ENCODE measurements around the gene CUX1.
"Not testable (repeated sequence)": the region's sequence is repeated elsewhere in the genome, so short reads cannot be mapped to it uniquely, and the experiment has no call there.

Gene CUX1

DNA sequence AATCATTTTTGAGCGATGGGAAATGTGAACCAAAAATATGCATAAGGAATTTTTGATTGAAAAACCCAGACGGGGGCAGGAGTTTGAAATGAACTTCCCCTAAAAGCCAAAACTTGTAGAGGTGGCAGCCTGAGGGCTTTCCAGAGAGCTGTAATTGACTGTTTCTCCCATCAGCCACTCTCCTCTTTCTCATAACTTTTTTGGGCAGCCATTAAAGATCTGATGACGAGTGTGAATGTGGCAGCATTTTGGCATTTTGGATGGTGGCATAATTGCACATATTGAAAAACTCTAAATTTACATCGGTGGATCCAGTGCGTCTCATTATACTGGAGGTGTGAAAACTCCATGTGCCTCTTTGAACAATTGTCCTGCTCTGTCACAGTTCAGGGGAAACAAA, 159.0 kb downstream of the CUX1 start:
- no peak for DNase-seq (ENCODE audit: low read depth in 3 of 3, low spot score in 1 of 3)

DNA sequence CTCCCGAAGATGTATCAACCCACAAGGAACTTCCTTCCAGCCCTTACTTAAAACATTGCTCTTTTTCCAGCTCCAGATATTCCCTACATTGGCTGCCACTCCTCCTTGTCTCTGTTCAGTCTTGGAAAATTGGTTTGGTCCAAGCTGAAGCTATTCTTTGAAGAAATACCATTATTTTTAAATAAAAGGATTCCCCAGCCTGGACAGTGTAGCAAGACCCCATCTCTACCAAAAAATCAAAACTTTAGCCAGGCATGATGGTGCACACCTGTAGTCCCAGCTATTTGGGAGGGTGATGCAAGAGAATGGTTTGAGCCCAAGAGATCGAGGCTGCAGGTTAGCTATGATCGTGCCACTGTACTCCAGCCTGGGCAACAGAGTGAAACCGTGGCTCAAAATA, 159.8 kb downstream of the CUX1 start:
- no peak for DNase-seq (ENCODE audit: low read depth in 3 of 3, low spot score in 1 of 3)

DNA sequence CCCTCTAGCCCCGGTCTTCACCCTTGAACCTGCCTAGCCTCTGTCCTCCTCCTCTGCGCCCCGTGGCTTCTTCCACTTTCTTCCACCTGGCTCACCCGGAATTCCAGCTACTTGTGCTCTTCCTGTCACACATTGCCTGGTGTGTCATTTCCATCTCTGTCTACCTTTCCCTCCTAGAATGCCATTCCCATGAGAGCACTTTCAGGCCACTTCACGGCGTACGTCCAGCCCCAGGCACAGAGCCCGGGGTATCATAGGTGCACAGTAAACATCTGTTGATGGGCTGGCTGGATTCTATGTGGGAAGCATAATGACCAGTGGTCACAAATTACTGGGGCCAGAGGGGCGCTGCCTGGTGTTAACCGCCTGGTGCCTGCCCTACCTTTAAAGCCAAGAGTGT, 161.3 kb downstream of the CUX1 start:
- DNase-seq (ENCODE audit: low read depth in 3 of 3, low spot score in 1 of 3): no peak

DNA sequence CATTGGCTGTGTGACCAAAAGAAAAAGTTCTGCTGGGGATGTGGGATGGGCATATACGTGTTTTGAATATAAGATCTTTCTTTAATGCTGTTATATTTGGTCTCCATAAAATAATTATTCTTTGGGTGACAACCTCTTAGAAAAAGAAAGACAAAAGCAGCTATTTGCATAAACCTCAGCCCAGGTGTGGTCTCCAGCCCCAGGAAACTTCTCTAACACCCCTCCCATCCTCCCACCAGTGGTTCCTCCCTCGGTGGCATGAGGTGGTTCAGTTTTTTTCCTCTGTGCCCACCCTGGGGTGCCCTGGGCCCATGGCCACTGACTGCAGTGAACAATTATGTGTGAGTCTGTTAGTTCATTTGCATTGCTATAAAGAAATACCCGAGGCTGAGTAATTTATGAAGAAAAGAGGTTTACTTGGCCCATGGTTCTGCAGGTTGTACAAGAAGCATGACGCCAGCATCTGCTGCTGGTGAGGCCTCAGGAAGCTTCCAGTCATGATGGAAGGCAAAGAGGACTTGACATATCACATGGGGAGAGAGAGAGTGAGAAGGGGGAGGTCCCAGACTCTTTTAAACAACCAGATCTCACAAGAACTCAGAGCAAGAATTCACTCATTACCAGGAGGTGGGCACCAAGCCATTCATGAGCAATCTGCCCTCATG, 165.9 kb downstream of the CUX1 start:
- DNase-seq (ENCODE audit: low read depth in 3 of 3, low spot score in 1 of 3): no peak

DNA sequence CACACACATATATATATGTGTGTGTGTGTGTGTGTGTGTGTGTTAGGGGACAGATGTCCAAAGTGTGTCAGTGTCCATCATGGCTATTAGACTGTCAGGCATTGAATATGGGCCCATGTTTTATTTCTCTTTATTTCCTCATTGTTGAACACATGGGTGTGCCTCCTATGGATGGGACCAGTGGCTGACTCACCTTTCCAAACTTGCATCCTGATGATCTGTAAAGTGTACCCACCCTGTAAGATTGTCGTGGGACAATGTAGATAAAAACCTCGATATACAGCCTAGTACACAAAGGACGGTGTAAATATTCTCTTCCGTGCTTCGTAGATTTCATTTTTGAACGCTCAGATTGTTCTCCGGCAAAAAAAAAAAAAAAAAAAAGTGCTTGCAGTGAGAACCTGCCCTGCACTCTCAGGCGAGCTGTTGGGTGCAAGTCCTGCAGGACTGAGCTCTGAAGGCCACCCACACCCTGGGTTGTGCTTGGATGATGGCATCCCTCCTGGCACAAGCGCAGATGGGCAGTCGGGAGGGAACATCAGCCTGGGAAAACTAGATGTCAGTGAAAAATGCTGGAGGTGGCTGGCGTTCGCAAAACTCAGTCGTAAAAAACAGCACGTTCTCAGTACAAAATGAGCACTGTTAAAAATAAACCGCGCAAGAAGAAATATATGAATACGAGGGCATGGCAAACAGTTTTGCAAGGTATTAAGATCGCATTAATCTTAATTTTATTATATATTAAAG, 166.9 kb downstream of the CUX1 start:
- DNase-seq (ENCODE audit: low read depth in 3 of 3, low spot score in 1 of 3): no peak

DNA sequence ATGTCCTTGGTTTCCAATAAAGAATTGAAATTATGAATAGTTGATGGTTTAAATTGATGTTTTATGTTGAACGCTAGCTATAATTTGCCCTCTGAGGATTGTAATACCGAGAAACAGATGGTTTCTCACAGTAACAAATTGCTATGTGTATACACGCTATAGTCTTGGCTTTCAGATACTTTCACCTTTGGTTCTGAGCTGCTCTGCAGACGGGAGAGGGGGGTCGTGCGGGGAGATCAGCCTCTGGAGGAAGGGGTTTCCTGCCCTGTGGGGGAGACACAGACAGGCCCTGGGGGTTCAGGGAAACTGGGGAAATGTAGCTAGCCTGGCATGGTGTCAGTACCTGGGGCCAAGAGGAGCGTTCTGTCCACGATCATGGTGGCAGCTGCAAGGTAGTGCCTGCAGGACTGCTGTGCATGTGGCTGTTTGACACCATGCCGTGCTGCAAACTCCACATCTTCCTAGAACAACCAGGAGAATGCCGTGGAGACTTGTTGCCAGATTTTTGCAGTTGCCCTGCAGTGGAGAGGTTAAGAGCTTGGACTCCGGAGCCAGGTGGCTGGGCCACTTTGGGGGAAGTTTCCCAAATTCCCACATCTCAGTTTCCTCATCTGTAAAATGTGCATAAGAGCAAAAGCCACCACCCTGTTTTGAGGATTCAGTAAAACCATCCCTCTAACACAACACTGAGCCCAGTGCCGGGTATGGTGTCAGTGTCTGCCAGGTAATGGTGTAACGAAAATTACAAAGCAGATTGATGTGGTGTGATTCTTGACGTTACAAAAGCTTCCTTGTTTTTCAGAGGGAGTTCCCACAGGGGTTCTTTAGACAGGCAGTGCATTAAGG, 167.9 kb downstream of the CUX1 start:
- DNase-seq (ENCODE audit: low read depth in 3 of 3, low spot score in 1 of 3): no peak

DNA sequence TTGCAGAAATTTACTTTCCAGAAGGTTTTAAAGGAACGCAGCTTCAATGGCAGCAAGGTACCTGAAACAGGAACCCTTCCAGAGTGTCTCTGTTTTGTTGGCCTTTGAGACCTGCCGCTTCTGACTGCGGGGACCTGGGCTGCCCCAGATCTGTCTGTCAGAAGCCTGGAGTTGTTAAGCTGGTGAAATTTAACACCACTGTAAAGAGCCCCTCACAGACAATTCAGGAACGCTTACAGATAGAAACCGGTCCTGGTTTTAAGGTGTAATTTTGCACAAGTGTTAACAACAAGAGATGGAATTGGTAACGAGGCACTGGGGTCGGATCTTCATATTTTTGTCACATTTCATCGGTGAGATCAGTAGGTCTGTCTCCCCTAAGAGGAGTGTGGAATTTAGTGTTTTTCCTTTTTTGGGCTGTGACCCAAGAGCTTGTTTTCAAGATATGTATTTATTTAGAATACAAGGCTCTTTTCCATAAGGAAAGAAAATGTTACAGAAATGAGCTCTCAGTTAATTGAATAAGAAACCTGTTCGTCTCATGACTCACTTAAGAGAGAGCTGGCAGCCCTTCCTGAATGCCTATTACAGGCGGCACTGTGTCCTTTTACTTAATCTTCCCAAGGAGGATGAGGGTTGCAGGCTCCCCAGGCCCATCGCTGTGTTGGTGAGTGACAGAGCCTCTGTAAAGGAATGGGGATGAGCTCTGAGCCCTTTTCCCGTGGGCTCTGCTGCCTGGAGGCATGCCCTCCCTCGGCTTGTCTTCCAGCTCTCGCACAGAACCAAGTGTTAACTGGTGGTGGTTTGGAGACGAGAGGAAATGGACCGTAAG, 168.7 kb downstream of the CUX1 start:
- DNase-seq (ENCODE audit: low read depth in 3 of 3, low spot score in 1 of 3): no peak

DNA sequence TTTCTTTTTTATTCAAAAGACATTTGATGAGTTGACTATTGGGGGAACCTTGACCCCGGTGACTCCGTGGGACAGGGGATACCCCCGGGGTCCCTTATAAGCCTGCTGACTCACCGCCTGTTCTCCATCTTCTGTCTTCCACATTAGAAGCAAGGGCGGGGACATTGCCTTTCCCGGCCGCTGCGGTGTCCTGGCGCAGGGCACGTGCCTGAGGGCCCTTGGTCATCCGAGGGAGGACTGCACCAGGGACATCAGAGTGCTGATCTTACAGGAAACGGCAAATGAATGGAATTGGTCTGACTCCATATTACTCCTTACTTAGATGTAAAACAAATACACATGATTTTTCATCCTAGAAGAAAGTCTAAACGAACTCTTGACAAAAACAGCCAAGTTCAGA, 170.1 kb downstream of the CUX1 start:
- no peak for DNase-seq (ENCODE audit: low read depth in 3 of 3, low spot score in 1 of 3)

DNA sequence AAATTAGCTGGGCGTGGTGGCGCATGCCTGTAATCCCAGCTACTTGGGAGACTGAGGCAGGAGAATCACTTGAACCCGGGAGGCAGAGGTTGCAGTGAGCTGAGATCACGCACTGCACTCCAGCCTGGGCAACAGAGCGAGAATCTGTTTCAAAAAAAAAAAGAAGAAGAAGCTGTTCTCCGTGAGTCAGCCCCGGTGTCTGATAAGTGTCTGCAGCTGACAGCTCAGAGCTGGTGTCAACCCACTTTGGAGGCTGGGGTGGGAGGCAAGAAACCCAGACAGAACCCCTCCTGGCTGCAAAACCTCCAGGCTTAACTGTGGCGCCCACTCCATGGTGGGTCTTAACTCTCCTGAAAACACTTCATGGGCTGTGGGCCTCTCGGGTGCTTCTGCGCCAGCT, 170.6 kb downstream of the CUX1 start:
- DNase-seq (ENCODE audit: low read depth in 3 of 3, low spot score in 1 of 3): not testable (repeated sequence)

DNA sequence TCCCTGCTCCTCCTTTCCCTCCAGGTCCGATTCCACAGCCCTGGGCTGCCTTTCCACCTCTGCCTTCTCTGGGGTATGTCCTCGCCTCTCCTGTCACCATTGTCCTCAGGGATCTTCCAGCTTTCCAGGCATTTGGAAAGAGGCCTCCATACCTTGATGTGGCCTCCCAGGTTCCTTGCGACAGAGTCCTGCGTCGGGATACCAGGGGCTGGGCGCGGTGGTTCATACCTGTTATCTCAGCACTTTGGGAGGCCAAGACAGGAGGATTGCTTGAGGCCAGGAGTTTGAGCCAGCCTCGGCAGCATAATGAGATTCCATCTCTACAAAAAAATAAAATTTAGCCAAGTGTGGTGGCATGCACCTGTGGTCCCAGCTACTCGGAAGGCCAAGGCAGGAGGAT, 171.1 kb downstream of the CUX1 start:
- DNase-seq (ENCODE audit: low read depth in 3 of 3, low spot score in 1 of 3): no peak

DNA sequence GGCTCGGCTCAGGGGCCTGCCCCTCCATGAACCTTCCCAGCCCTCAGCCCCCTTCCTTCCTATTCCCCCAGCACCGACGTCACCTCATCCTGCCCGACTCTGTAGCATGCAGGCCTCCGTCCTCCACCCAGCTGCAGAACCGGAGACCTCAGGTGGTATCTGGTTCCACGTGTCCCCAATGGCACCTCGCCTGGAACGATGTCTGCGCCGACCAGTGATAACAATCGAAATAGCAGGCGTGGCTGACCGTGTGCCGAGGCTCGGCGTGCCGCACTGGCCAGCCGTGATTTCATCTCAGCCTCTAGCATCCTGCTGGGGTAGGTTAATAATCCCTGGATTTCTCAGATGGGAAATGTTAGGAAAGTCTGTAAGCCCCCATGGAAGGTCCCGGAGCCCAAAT, 171.7 kb downstream of the CUX1 start:
- no peak for DNase-seq (ENCODE audit: low read depth in 3 of 3, low spot score in 1 of 3)

DNA sequence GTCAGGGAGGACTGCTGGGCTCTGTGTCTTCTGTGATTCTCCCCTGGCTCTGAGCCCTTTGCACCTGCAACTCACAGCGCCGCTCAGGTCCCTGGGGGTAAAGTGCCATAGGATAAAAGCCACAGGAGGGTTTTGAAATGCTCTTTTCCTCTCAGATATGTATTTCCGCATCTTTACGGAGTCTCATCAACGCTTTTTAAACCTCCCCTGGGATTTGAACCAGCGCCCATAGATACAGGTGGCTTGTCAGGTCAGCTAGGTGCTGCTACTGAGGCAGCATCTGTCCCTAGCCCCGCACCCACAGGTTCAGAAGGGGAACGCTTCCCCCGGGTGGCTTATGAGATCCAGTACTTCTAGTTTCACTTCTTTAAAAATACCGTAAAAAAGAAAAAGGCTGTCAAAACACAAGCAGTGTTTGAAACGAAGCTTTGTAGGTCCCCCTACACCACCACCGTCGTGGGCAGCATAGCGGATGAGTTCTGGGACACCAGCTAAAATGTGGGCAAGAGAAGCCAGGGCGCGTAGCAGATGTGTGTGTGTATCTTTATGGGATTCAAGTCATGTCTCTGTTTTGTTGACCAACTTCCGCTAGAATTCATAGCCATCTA, 173.5 kb downstream of the CUX1 start:
- DNase-seq (ENCODE audit: low read depth in 3 of 3, low spot score in 1 of 3): no peak

DNA sequence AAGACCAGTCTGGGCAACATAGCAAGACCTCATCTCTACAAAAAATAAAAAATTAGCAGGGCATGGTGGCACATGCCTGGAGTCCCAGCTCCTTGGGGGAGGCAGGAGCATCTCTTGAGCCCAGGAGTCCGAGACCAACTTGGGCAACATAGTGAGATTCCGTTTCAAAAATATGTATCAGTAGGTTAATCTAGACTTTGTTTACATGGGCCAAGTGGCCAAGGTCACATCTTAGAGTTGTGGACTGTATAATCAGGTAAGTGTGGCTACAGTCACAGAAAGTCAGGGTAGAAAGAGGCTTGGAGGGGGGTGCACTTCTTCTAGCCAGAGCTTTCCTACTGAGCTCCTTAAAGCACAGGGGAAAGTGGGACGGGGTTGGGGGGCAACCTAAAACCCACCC, 174.4 kb downstream of the CUX1 start:
- no peak for DNase-seq (ENCODE audit: low read depth in 3 of 3, low spot score in 1 of 3)

DNA sequence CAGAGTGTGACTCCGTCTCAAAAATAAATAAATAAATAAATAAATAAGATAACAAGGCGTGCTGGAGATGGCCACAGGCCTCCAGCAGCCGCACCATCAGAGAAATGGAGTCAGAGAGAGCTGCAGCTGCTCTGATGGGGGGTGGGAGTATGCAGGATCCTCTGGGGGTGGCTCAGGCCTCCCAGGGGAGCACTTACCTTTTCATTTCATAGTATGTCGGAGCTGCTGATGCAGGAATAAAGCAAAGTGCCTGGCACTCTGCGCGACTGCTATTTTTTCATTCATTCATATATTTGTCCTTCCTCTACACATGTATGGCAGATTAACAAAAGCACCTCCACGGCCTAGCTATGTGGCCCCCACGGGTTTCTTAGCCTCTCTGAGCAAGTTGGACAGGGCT, 175.9 kb downstream of the CUX1 start:
- DNase-seq (ENCODE audit: low read depth in 3 of 3, low spot score in 1 of 3): no peak

DNA sequence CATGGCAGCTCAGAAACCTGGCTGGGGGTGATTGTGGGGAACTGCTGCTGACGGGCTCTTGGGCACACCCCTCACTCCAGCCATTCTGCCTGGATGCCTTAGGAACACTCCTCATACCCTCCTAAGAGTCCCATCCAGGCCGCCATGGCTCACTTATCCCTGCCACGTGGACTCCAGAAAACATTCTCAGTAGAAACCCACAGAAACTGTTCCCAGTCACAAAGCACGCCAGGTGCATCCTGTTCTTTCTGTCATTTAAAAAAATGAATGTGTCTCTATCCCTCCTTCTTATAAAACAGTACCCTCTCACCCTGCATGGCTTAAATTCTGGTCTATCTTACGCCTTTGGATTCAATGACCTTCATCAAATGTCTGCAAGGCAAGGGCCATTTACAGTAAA, 177.7 kb downstream of the CUX1 start:
- no peak for DNase-seq (ENCODE audit: low read depth in 3 of 3, low spot score in 1 of 3)

DNA sequence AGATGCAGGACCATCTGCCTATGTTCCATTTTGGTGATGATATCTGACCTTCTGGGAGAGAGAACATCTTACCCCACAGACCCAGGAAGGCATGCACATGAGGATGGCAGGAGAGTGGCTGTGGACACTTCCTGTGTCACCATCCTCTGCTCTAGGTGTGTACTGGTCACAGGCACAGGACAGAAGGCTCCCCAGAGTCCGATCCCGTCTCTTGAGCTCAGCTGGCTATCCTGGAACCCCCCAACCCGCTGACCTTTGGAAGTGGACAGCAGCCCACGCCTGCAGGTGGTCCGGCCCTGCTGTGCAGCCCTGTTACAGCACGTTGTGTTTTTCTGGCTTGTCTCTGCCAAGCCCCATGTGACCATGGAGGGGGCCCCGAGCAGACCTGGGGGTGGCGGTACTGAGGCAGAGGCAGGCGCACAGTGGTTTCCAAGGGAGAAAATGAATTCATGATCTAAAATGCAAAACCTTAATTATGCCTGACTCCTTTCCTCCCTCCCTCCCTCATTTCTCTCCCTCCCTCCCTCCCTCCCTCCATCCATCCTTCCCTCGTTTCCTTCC, 178.8 kb downstream of the CUX1 start:
- DNase-seq (ENCODE audit: low read depth in 3 of 3, low spot score in 1 of 3): no peak

DNA sequence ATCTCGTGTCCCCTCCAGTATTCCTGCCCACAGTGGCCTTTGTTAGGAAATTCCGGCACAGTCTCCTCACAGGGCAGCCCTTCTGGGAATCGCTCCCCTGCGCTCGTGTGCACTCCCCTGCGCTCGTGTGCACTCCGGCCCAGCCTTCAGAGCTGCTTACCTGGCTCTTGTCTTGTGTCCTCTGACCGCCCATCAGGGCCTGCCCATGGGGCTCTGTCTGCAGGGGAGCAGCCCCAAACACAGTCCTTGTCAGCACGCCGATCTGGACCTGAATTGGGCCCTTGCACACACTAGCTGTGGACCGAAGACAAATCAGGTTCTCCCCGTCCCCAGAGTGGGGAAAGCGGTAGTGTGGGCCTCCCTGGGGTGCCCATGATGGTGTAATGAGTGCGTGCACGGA, 179.4 kb downstream of the CUX1 start:
- DNase-seq (ENCODE audit: low read depth in 3 of 3, low spot score in 1 of 3): no peak

DNA sequence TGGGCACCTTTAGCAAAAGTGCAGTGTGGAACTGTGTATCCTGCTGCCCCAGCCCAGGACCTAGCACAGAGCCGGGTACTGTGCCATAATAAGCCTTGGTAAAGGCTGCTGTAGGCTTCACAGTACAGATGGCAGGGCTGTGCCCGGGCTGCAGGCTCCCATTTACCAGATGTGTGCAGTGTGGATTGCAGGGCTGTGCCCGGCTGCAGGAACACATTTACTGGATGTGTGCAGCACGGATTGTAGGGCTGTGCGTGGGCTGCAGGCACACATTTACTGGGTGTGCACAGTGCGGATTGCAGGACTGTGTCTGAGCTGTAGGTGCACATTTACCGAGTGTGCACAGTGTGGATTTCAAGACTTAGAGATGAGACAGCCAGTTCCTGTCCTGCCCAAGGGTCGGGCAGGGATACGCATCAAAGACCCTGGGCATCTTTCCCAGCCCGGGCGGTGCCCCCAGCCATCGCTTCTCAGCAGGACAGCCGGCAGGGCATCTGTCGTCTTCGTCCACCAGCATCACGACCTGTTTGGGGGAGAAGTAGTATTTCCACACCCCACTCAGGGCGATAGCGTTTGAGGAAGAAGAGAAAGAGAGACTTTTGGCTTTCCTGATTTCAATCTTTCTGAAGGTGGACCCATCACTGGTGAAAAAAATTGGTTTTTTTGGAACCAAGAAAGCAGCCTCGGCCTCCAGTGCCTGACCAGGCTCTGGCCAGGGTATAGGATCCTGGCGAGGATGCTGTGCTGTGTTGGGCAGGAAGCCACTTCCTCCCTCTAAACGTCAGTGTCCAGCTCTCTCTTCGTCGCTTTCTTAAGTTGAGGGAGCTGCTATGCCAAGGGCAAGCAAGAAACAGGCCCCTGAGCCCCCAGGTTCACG, 180.8 kb downstream of the CUX1 start:
- DNase-seq (ENCODE audit: low read depth in 3 of 3, low spot score in 1 of 3): no peak

DNA sequence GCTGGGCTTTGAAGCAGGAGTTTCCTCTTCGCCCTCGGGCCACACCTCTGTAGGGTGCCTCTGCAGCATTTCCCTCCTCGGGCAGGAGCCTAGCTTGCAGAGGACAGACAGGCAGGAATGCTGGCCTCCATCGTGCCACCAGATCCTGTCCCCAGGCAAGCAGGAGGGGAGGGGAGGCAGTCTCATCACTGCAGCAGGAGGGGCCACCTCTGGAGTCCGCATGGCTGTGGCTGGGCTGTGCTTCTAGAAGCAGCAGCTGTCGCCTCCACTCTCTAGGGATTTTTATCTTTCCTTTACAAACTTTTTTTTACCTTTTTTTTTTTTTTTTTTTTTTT, 181.4 kb downstream of the CUX1 start:
- no peak for DNase-seq (ENCODE audit: low read depth in 3 of 3, low spot score in 1 of 3)

DNA sequence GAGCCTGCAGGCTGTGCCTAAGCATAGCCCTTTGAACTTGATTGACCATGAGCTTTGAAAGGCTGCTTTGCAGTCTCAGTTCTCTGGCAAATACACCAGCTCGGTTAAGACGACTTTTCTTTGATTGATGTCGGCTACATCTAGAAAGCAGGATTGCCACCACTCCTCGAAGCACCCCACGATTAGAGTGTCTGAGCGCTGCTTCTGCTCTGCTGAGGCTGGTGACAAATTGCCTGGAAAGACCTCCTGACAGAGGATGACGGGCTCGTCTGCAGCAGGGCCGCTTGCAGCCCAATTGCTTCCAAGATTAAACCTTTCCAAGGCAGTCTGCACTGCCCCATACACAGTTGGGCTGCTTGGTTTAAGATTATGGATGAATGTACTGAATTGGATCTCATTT, 182.0 kb downstream of the CUX1 start:
- DNase-seq (ENCODE audit: low read depth in 3 of 3, low spot score in 1 of 3): no peak
